GM18505 (cell line): ENCODE data around the gene CEACAM6.

Experiments used
- ATAC-seq: cut with Tn5 transposase; IDR thresholded peaks from one replicate; pipeline ENCODE4 v1.9.1; 2021; ENCODE audit not compliant: unreplicated experiment
- POLR2A ChIP-seq: IDR thresholded peaks from 4 replicates; pipeline ENCODE4 v1.6.1; 2011; ENCODE audit warnings: borderline replicate concordance; ENCODE audit not compliant: insufficient read depth, insufficient read length; ENCODE audit errors: extremely low read depth

The CEACAM6 gene

DNA sequence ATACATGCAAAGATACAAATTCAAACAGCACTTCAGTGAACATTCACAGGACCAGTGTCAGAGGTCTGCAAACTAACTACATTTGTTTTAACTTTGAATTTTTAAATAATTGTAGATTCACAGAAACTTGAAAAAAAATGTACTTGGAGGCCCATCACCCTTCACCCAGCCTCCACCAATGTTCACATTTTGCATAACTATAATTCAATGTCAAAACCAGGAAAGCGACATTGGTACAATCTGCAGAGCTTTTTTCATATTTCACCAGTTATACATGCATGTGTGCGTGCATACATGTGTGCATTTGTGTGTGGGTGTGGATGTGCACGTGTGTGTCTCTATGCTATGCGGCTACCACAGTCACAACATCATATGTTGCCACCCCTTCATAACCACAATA, 60.0 kb downstream of the CEACAM6 start:
- no peak for ATAC-seq
- TF ChIP-seq POLR2A: no peak

- ATAC-seq: no peak
- TF ChIP-seq POLR2A: no peak
Observed at GRCh38 chr19:41816761-41817160, 61.4 kb downstream of the CEACAM6 start.

DNA sequence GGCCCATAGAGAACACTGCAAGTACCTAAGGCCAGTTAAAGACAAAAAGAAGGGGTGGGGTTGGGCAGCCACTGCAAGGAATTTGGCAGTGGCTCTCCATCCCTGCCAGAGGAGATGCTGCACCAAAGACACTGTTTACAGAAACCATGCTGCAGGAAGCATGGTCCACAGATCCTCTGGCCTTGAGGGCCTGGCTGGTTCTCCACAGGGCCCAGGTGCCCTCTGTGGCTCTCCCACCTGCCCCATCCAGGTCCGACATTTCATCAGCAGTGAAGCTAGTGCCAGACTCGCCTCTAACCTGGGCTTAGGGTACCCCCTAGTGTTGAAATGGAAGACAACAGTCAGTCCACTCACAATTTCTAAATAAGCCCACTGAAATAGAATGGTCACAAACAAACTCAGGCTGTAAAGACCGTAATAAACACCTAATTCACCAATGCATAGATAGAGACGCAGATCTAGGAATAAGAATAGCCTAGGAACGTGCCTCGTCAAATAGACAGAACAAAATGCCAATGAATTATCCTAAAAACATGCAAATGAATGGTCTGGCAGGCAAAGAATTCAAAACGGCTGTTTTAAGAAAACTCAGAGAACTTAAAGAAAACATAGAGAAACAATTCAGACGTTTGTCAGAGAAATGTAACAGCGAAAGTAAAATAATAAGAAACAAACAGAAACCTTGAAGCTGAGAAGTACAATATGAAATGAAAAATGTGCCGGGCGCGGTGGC, 65.8 kb downstream of the CEACAM6 start:
- TF ChIP-seq POLR2A: no peak
- ATAC-seq: no peak
